HG03025 (cell line): ENCODE results near the gene DBR1.

Source experiments
- ATAC-seq: cut with Tn5 transposase; IDR thresholded peaks from one replicate; pipeline ENCODE4 v1.9.1; 2021; ENCODE audit warnings: mild to moderate bottlenecking, moderate library complexity; ENCODE audit not compliant: unreplicated experiment, low FRiP score

Gene DBR1

GRCh38 chr3:138174421-138175131 is at the start of gene DBR1:
TSS of gene DBR1 (minus strand) at chr3:138174921. CDS start at chr3:138174795, 126 bp downstream.
- ATAC-seq: peak; percentile 91

- ATAC-seq: no peak
These were observed 48.2 kb upstream of the DBR1 start for GRCh38 chr3:138222942-138223287.

GRCh38 chr3:138222131-138222941 is 47.6 kb upstream of the DBR1 start:
- no peak for ATAC-seq

GRCh38 chr3:138220788-138221187 is 46.1 kb upstream of the DBR1 start:
- ATAC-seq: no peak

- no peak for ATAC-seq
These were observed 45.5 kb upstream of the DBR1 start for GRCh38 chr3:138220242-138220641.

GRCh38 chr3:138219255-138219654 is 44.5 kb upstream of the DBR1 start:
- no peak for ATAC-seq

GRCh38 chr3:138213398-138214085 is 38.8 kb upstream of the DBR1 start:
- ATAC-seq: no peak

- ATAC-seq: no peak
These were observed 35.8 kb upstream of the DBR1 start for GRCh38 chr3:138210528-138210927.

GRCh38 chr3:138206196-138206595 is 31.5 kb upstream of the DBR1 start:
- no peak for ATAC-seq

- no peak for ATAC-seq
These were observed 30.8 kb upstream of the DBR1 start for GRCh38 chr3:138205527-138205926.

- no peak for ATAC-seq
These were observed 29.2 kb upstream of the DBR1 start for GRCh38 chr3:138203938-138204337.

- ATAC-seq: no peak
These were observed 28.4 kb upstream of the DBR1 start for GRCh38 chr3:138202945-138203701.

GRCh38 chr3:138200424-138200823 is 25.7 kb upstream of the DBR1 start:
- ATAC-seq: no peak

- no peak for ATAC-seq
These were observed 25.1 kb upstream of the DBR1 start for GRCh38 chr3:138199851-138200250.

GRCh38 chr3:138197524-138197923 is 22.8 kb upstream of the DBR1 start:
- no peak for ATAC-seq

GRCh38 chr3:138197058-138197457 is 22.3 kb upstream of the DBR1 start:
- no peak for ATAC-seq

GRCh38 chr3:138196023-138196422 is 21.3 kb upstream of the DBR1 start:
- no peak for ATAC-seq

- ATAC-seq: no peak
These were observed 20.8 kb upstream of the DBR1 start for GRCh38 chr3:138195481-138195880.

- ATAC-seq: peak; percentile 8
These were observed 13.5 kb upstream of the DBR1 start for GRCh38 chr3:138188013-138188730.
